ENCODE results near the gene FIBCD1.

The FIBCD1 gene

GRCh38 chr9:130894546-130894945, 44.5 kb downstream of the FIBCD1 start:
- no peak for DNase-seq (ENCODE audit: low spot score)

- DNase-seq (ENCODE audit: low spot score), result no peak
These were observed 45.5 kb downstream of the FIBCD1 start for GRCh38 chr9:130893341-130894101.

GRCh38 chr9:130892477-130893304, 46.4 kb downstream of the FIBCD1 start:
- DNase-seq (ENCODE audit: low spot score), result no peak

GRCh38 chr9:130891688-130892476, 47.2 kb downstream of the FIBCD1 start:
- DNase-seq (ENCODE audit: low spot score), result no peak

DNA sequence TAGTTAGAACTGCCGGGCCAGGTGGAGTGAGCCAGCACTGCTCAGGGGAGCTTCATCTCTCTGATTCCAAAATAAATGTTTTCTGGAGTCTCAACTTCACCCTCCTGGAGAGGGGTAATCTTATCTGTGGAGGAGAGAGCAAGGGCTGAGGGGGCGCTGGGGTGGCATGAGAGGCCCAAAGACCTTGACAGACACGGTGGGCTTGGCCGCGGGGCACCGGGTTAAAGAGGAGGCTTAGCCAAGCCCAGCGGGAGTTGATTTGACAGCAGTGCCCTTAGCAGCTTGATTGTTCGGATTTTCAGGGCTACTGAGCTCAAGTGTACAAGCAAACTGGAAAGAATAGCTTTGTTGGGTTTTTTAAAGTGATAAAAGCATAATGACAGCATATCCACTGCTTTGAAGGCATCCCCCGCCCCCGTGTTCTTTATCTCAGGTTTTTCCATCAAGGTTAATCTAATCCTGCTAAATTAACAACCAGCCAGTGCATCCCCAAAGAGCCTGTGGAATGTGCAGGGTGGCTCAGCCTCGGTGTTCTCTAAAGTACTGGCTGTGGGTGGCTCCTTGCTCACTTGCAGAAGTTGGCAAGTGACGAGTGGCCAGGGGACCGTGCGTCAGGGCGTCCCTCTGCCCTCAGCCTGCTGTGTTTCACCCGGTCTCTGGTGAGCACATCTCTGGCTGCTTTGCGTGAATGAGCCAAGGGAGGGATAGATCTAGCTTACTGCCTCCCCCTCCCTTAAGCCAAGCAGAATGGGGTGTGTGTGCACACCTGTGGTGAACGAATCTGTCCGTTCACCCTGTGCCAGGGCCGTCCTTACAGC, 48.0 kb downstream of the FIBCD1 start:
- no peak for DNase-seq (ENCODE audit: low spot score)

DNA sequence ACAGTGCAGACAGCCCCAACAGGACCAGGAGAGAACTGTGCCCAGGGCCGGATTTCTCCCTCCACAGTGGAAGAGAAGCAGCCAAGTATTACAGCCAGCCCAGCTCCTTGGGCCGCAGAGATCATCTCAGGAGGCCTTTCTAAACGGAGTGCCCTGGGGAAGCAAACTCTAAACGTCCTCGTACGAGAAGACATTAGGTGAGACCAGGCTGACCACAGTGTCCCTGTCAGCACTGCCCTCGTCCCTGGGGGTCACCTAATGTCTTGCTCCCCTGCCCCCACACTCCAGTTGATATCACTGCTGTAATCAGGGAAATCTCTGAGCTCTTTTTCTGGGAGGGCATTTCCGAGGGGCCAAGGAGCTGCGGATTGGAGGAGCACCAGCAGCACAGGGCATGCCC, 48.9 kb downstream of the FIBCD1 start:
- no peak for DNase-seq (ENCODE audit: low spot score)

DNA sequence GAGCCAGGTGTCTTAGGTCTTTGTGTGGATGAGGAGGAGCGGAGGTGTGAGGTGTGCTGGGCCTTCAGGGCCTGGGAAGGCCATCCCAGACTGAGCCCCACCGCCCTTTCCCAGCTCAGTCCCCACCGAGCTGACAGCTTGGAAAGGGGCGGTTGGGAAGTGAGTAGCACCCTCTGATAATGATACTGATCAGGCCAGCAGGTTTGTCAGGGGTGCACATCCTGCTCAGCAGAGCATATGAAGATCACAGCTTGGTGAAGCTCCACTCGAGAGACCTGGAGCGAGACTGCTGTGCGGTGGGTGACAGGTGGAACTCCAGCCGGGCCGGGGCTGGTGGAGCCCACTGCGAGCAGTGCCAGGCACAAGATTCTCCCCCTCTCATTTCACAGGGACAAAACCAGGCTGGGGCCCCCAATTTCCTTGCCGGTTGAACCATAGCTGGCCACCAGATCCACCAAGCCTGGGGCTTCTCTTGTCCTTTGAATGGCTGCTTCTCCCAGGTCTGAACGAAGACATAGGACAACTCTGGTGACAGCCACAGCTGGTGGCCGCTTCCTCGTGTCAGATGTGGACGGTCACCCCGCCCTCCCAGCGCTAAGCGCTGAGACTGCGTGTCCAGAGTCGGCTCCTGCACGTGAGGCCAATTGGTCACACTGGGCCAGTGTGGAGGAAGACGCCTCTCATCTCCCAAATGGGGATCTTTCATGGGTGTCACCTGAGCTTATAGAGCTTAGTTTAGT, 50.7 kb downstream of the FIBCD1 start:
- DNase-seq (ENCODE audit: low spot score), result no peak

GRCh38 chr9:130887494-130888144, 51.4 kb downstream of the FIBCD1 start:
- no peak for DNase-seq (ENCODE audit: low spot score)

DNA sequence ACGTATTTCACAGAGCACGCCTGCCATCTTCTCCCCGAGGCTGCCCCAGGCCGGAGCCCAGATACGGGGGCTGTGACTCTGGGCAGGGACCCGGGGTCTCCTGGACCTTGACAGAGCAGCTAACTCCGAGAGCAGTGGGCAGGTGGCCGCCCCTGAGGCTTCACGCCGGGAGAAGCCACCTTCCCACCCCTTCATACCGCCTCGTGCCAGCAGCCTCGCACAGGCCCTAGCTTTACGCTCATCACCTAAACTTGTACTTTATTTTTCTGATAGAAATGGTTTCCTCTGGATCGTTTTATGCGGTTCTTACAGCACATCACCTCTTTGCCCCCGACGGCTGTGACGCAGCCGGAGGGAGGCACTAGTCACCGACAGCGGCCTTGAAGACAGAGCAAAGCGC, 52.1 kb downstream of the FIBCD1 start:
- no peak for DNase-seq (ENCODE audit: low spot score)

DNA sequence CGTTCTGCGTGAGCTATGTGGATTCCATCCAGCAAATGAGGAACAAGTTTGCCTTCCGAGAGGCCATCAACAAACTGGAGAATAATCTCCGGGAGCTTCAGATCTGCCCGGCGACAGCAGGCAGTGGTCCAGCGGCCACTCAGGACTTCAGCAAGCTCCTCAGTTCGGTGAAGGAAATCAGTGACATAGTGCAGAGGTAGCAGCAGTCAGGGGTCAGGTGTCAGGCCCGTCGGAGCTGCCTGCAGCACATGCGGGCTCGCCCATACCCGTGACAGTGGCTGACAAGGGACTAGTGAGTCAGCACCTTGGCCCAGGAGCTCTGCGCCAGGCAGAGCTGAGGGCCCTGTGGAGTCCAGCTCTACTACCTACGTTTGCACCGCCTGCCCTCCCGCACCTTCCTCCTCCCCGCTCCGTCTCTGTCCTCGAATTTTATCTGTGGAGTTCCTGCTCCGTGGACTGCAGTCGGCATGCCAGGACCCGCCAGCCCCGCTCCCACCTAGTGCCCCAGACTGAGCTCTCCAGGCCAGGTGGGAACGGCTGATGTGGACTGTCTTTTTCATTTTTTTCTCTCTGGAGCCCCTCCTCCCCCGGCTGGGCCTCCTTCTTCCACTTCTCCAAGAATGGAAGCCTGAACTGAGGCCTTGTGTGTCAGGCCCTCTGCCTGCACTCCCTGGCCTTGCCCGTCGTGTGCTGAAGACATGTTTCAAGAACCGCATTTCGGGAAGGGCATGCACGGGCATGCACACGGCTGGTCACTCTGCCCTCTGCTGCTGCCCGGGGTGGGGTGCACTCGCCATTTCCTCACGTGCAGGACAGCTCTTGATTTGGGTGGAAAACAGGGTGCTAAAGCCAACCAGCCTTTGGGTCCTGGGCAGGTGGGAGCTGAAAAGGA, 53.3 kb downstream of the FIBCD1 start:
- no peak for DNase-seq (ENCODE audit: low spot score)

DNA sequence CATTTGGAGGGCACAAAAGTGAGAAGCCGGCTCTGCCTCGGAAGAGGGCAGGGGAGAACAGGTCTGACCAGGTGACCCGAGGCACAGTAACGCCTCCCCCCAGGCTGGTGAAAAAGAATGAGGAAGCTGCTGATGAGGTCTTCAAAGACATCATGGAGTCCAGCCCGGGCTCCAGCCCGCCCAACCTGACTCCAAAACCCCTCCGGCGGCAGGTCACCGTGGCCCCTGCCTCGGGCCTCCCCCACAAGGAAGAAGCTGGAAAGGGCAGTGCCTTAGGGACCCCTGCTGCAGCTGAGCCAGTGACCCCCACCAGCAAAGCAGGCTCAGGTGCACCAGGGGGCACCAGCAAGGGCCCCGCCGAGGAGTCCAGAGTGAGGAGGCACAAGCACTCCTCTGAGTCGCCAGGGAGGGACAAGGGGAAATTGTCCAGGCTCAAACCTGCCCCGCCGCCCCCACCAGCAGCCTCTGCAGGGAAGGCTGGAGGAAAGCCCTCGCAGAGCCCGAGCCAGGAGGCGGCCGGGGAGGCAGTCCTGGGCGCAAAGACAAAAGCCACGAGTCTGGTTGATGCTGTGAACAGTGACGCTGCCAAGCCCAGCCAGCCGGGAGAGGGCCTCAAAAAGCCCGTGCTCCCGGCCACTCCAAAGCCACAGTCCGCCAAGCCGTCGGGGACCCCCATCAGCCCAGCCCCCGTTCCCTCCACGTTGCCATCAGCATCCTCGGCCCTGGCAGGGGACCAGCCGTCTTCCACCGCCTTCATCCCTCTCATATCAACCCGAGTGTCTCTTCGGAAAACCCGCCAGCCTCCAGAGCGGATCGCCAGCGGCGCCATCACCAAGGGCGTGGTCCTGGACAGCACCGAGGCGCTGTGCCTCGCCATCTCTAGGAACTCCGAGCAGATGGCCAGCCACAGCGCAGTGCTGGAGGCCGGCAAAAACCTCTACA, 54.2 kb downstream of the FIBCD1 start:
- DNase-seq (ENCODE audit: low spot score), result no peak

DNA sequence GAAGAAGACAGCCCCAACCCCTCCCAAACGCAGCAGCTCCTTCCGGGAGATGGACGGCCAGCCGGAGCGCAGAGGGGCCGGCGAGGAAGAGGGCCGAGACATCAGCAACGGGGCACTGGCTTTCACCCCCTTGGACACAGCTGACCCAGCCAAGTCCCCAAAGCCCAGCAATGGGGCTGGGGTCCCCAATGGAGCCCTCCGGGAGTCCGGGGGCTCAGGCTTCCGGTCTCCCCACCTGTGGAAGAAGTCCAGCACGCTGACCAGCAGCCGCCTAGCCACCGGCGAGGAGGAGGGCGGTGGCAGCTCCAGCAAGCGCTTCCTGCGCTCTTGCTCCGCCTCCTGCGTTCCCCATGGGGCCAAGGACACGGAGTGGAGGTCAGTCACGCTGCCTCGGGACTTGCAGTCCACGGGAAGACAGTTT, 54.9 kb downstream of the FIBCD1 start:
- no peak for DNase-seq (ENCODE audit: low spot score)

DNA sequence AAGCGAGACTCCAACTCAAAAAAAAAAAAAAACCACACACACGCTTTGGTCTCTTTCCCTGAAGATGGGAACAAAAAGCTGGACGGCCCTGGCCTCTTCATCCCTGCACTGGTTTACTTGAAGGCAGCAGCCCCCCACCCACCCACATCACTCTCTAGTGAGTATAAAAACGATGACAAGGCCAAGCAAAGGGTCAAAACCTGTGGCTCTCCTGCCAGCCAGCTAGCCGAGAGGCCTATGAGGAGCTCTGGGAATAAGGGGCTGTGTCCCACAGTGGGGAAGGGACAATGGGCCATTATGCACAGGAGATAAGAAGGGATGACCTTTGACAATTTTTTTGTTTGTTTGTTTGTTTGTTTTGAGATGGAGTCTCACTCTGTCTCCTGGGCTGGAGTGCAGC, 55.6 kb downstream of the FIBCD1 start:
- DNase-seq (ENCODE audit: low spot score), result no peak

DNA sequence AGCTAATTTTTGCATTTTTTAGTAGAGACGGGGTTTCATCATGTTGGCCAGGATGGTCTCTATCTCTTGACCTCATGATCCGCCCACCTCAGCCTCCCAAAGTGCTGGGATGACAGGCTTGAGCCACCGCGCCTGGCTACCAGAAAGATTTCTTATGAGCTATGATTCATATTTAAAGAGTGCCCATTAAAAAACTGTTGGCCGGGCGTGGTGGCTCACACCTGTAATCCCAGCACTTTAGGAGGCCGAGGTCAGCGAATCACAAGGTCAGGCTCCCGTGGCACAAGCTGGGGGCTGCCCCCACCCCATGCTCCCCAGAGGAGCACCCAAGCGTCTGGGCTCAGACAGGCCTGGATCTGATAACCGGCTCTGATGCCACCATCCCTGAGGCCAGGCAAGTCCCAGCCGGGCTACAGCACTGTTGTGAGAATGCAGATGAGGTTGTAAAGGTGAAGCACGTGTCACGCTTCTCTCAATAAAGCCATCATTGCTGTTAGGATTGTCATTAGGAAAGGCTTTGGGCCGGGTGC, 56.3 kb downstream of the FIBCD1 start:
- DNase-seq (ENCODE audit: low spot score), result no peak

GRCh38 chr9:130881516-130881915, 57.5 kb downstream of the FIBCD1 start:
- no peak for DNase-seq (ENCODE audit: low spot score)

DNA sequence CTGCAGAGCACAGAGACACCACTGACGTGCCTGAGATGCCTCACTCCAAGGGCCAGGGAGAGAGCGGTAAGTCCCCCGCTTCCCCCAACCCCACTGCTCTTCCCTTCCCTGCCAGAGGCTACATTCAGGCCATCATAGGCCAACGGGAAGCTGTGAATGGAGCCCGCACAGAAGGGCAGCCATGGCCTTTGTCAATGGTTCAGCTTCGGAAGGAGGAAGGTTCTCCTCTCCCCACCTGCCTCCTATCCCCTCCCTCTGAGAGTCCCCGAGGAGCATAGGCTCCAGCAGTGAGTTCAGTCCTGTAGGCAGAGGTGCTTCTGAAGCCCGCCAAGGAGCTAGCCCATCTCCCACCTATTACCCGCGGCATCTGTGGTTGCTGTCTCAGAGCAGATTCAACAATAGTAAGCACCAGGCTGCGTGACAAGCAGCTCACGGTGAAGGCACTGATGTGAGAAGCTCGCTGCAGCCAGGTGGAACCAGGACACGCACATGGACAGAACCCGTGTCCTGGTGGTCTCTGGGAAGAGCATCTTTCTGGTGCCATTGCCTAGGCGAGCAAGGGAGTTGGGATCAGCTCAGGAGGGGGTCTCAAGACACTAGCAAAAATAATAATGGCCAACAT, 58.3 kb downstream of the FIBCD1 start:
- DNase-seq (ENCODE audit: low spot score), result no peak

DNA sequence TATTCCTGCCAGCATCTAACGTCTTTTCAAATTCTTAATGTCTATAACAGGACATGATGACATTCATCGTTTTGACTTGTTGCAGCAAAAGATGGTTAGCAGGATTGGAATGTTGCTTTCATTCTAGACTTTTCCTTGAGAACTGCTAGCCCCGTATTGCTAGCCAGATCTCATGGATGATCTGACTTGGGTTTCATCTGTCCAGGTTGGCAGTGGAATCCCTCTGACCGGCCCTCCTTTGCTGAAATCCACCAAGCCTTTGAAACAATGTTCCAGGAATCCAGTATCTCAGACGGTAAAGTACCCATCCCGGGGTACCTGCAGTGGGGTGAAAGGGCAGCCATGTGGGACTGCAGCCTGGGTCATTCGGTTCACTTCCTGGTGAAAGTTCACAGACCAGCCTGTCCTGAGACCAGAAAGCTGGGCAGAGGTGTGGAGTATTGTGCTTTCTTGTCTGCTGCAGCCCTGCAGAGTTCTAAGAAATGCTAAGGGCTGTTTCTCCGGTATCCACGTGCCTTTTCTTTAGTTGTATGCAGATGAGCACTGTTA, 59.1 kb downstream of the FIBCD1 start:
- no peak for DNase-seq (ENCODE audit: low spot score)

Measured in hematopoietic multipotent progenitor cell treated with erythropoietin and hydrocortisone succinate and interleukin-3 and kit ligand, for 15 days (in vitro differentiated cells).